HG02763 (cell line): ENCODE results near the gene AAR2.

Experiments used
- ATAC-seq: cut with Tn5 transposase; IDR thresholded peaks from one replicate; pipeline ENCODE4 v1.9.1; 2021; ENCODE audit warnings: mild to moderate bottlenecking, moderate library complexity; ENCODE audit not compliant: unreplicated experiment

AAR2 gene, protein sequence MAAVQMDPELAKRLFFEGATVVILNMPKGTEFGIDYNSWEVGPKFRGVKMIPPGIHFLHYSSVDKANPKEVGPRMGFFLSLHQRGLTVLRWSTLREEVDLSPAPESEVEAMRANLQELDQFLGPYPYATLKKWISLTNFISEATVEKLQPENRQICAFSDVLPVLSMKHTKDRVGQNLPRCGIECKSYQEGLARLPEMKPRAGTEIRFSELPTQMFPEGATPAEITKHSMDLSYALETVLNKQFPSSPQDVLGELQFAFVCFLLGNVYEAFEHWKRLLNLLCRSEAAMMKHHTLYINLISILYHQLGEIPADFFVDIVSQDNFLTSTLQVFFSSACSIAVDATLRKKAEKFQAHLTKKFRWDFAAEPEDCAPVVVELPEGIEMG

GRCh38 chr20:36235892-36236785 is at the start of gene AAR2:
Gene AAR2 (plus strand): TSS chr20:36236478. CDS start chr20:36239869, 3,391 bp downstream.
- peak; percentile 56 for ATAC-seq

DNA sequence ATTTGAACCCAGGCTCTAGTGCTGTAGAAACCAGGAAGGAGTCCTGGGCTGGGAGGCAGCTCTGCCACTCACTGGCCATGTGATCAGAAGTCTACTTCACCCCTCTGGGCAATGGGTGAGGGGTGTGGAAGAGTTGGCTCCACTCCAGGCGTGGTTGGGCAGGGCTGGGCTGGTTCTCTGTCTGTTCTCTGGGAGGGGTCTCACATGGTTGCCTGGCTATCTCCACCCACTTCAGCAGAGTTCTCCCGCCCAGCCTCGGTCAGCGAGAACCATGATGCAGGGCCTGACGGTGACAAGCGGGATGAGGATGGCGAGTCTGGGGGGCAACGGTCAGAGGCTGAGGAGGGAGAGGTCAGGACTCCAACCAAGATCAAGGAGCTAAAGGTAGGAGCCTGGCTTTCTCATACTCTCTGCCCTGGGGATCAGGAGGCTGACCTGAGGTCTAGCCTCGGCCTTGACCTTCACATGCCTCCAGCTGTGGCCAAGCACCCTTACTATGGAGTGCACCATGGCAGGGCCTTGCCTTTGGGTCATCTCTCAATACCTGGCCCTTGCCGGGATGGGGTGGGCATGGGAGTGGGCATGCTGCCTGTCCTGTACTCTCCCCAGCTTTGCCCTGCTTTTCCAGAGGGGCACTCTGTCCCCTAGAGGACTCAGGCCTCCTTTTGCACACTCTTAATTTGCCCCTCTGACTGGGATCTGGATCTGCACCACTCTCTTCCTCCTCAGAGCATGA is 42.1 kb upstream of the AAR2 start:
- ATAC-seq: no peak

DNA sequence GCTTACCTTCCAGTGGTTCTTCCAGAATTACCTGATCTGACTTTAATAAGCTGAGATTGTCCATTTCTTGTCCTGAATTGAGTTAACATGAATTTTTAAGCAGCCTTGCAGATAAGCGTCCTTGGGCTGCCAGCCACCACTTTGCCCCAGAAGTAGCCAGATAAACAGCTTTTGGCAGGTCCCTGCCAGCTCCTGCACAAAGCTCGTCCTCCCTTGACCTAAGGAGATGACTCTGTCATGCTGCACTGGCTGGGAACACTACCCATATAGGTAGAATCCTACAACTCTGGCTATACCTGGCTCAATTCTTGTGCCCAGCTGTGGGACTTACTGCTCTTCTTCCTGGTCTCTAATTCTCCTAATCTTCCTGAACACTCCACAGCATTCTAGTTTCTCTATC is 39.6 kb upstream of the AAR2 start:
- ATAC-seq: no peak

DNA sequence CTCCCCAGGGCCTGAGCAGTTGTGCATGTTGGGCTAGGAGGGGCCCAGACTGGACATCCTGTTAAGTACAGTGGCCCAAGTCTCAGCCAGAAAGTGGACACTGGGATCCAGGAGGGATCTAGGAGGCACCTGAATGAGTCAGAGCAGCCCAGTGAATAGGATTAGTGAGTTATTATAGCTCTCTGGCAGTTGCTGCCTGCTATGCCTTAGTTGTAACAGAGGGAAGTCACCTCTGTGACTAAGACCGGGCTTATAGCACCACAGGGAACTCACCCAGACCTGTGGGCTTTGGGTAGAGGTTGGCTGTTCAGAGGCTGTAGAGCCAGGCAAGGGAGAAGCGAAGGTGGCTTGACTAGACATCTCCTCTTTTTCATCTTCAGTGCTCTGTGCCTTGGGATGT is 39.0 kb upstream of the AAR2 start:
- no peak for ATAC-seq

DNA sequence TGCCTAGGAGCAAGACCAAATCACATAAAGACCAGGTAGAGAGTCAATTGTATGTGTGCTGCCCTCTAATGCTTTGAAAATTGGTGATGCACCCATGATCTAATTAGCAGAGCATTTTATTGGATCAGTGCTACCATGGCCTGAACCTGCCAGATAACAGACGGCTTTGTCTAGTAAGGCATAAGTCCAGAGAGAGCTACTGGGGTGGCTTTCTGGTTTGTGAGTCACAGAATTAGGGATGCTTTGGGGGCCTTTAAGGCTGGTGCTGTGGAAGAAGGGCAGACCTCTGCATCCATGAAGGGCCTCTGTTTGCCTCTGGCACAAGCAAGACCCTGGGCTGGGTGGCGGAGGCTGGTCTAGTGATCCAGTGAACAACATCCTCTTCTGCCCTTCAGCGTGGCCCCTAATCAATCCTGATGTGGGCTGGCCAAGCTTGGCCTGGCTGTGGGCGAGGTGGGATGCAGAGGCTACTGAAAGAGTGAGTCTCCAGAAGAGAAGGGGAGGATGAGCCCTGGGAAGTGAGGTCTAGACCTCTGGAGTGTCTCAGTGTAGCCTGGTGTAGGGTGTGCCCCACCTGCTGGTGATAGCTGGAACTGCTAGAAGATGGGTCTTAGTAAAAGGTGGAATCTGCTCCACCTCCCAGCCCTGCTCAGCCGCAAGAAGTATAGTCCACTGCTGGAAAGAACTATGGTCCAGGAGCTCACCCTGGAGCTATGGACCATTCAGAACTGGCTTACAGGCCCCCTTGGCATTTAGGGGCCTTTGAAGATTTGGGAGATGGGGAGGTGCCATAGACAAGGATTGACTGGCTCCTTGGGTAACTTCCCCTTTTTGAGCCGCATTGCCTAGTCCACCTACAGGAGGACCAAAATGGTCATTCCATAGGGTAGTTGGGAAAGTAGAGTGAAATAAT is 36.7 kb upstream of the AAR2 start:
- ATAC-seq: no peak

- ATAC-seq: no peak
Measured at GRCh38 chr20:36200451-36200850, 35.8 kb upstream of the AAR2 start.

GRCh38 chr20:36201198-36201597 is 35.1 kb upstream of the AAR2 start:
- ATAC-seq: no peak

GRCh38 chr20:36202891-36203338 is 33.4 kb upstream of the AAR2 start:
- no peak for ATAC-seq

- ATAC-seq: no peak
Measured at GRCh38 chr20:36203861-36204260, 32.4 kb upstream of the AAR2 start.

DNA sequence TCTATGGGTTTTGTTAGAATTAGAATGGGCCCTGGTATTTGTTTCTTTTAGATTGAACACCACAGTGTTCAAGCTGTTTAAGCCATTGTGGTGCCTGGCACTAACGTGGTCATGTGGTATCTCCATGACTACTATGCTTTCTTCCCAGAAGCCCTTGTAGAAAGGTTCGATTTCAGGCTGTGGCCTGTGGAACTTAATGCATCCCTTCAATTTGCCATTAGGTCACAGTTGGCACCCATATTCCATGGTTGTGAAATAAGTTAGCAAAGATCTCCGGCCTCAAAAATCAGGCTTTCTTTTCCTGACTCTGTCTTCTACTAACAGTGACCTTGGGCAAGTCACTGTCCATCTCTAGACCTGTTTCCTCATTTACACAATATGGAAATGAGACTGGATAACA is 31.3 kb upstream of the AAR2 start:
- ATAC-seq: no peak

- no peak for ATAC-seq
Measured at GRCh38 chr20:36206068-36206467, 30.2 kb upstream of the AAR2 start.

- no peak for ATAC-seq
Measured at GRCh38 chr20:36206641-36207040, 29.6 kb upstream of the AAR2 start.

DNA sequence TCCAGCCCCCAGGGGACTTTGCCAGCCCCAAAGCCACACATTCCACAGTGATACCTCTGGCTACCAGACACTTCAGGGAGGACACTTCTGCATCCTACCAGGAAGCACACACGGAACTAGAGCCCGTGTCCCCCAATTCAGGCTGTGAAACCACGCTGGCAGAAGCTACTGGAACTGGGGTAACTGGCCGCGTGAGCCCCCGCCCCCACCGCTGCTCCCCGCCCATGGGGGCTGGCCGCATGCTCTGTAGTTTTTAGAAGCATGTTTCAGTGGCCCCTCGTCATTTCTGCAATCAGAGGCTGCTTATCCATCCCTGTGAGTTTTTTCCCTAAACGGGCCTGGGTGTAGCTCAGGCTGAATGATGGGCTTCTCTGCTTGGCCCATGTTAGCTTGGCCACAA is 28.7 kb upstream of the AAR2 start:
- no peak for ATAC-seq

DNA sequence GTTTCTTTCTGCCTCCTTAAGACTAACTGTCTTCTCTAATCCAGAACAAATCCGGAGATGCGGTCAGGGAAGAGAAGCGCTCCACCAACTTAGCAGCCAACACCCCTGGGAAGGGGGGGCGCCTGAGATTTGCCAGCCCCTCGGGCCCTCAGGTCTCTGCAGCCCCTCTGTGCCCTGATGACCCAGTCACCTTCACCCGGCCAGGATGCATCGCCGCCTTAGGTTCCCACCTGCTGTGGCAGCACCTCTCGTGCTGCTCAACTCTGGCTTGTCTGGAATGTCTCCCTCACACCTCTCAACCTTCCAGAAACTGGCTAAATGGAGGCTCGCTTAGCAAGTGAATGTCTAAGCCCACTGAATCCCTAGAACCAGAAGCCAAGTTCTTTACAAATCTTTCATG is 28.0 kb upstream of the AAR2 start:
- ATAC-seq: no peak

DNA sequence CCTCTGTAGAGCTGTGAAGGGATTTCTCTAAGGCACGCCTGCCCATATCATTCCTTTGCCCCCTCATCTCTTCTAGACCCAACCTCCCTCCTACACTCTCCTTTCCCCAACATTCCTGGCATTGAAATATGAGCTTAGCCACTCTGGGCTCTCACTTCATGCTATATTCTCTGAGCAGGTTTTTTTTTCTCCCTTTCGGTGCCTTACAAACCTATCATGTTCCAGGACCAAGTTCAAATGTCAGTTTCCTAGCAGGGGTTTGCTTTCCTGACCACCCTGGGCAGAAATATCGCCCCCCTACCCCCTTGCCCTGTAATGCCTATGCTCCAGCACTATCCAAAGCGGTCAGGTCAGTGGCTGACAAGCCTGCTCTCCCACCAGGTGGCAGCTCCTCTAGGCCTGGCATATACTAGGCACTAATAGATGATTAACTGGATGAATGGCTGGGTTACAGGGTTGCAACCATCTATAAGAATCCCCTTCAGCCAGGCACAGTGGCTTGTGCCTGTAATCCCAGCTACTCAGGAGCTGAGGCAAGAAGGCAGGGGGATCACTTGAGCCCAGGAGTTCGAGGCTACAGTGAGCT is 25.7 kb upstream of the AAR2 start:
- no peak for ATAC-seq

GRCh38 chr20:36213362-36213761 is 22.9 kb upstream of the AAR2 start:
- ATAC-seq: no peak

GRCh38 chr20:36214684-36215256 is 21.5 kb upstream of the AAR2 start:
- no peak for ATAC-seq

DNA sequence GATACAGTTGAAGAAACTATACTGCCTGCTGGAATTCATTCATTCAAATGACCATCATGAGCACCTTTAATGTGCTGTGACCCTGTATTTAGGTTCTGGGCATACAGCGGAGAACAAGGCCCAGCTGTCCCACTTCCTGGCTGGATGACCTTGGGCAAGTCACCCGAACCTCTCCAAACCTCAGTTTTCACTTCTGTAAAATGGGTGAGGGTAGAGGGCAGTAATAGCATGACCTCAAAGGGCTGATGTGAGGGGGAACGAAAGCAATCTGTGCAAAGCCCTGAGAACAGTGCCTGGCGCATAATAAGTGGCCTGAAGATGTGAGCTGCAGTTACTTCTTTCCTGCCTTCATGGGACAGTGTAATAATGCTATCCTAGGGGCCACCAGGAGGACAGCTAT is 20.5 kb upstream of the AAR2 start:
- ATAC-seq: no peak

- no peak for ATAC-seq
Measured at GRCh38 chr20:36216314-36217025, 19.8 kb upstream of the AAR2 start.
